ENCODE measurements around the gene TMEM205. TPM values are rescaled to one million over a fixed set of nuclear protein-coding genes. Genes with fewer than 3 reads are reported as not detected.
A peak's percentile ranks its signal among the peaks of the same experiment; 100 is the strongest.

The TMEM205 gene
- total RNA-seq, 5 donors from 2014 or later (not counting 1 experiment from before 2014, with no cell fraction given), result 15.6 to 32.9 (median 27.0) TPM

GRCh38 chr19:11378319-11379189, 32.5 kb upstream of the TMEM205 start:
- H3K4me1 Mint-ChIP-seq, result peaks cover 51 to 56% (median 55%) of the 10 kb centered on the region in 3 donors
- H3K4me3 Mint-ChIP-seq, result peak overlapping the region in 1 of 3 donors; percentile 28
- peaks cover 0 to 23% of the 10 kb centered on the region in 2 experiments for H3K27me3 ChIP-seq (replicated peaks in 1 of 2; ENCODE audit: control insufficient read depth in 2 of 2, extremely low read depth in 1 of 2, insufficient read depth in 2 of 2, low read length in 1 of 2)
- H3K9me3 Mint-ChIP-seq, result no peaks in the 10 kb centered on the region
- no peak overlapping the region for H3K27ac ChIP-seq (ENCODE audit: low read length)
- H3K27ac Mint-ChIP-seq, result no peak overlapping the region
- H3K36me3 Mint-ChIP-seq, result peaks cover 5% of the 10 kb centered on the region
- ChIA-PET POLR2A (no interaction called here), CTCF (interaction anchor here in 1 of 2 donors (0.6 kb wide), 1 partner anchor 27 kb away, joined by 3 read pairs; no protein-coding TSS in a partner anchor)
- DNase-seq (no peak), ATAC-seq (replicated peaks in 1 of 4) (no peak)
- H3K4me1 ChIP-seq (ENCODE audit: control insufficient read depth in 1 of 2, extremely low read depth in 1 of 2, insufficient read depth in 2 of 2, low read length in 2 of 2), result peaks cover 14 to 75% of the 10 kb centered on the region in 2 experiments
- peaks cover 0 to 14% of the 10 kb centered on the region in 2 donors for H3K36me3 ChIP-seq (ENCODE audit: control insufficient read depth in 2 of 2, extremely low read depth in 1 of 2, insufficient read depth in 1 of 2, low read length in 1 of 2)
- H3K4me3 ChIP-seq (ENCODE audit: control insufficient read depth in 1 of 2, extremely low read depth in 1 of 2, low read length in 1 of 2), result no peak overlapping the region
- 91% methylated on average over 6 of the region's 8 CpGs for WGBS (ENCODE audit: insufficient coverage)
- peaks cover 0 to 16% of the 10 kb centered on the region in 2 donors for H3K27me3 Mint-ChIP-seq
- no peaks in the 10 kb centered on the region for H3K9me3 ChIP-seq

GRCh38 chr19:11377756-11378155, 31.7 kb upstream of the TMEM205 start:
- Mint-ChIP-seq H3K9me3 (no peaks in the 10 kb centered on the region), H3K36me3 (peaks cover 5% of the 10 kb centered on the region), H3K27me3 (peaks cover 0 to 11% of the 10 kb centered on the region in 2 donors), H3K4me3 (no peak overlapping the region), H3K4me1 (peaks cover 48 to 55% (median 51%) of the 10 kb centered on the region in 3 donors), H3K27ac (peak overlapping the region in 1 of 2 donors; percentile 67)
- Histone ChIP-seq H3K27ac (ENCODE audit: low read length) (no peak overlapping the region), H3K4me3 (ENCODE audit: control insufficient read depth in 1 of 2, extremely low read depth in 1 of 2, low read length in 1 of 2) (no peak overlapping the region), H3K4me1 (ENCODE audit: control insufficient read depth in 1 of 2, extremely low read depth in 1 of 2, insufficient read depth in 2 of 2, low read length in 2 of 2) (peaks cover 14 to 69% of the 10 kb centered on the region in 2 experiments), H3K9me3 (no peaks in the 10 kb centered on the region), H3K36me3 (ENCODE audit: control insufficient read depth in 2 of 2, extremely low read depth in 1 of 2, insufficient read depth in 1 of 2, low read length in 1 of 2) (peaks cover 0 to 14% of the 10 kb centered on the region in 2 donors), H3K27me3 (replicated peaks in 1 of 2; ENCODE audit: control insufficient read depth in 2 of 2, extremely low read depth in 1 of 2, insufficient read depth in 2 of 2, low read length in 1 of 2) (peaks cover 0 to 15% of the 10 kb centered on the region in 2 experiments)
- CTCF ChIA-PET, result interaction anchor here in 1 of 2 donors (0.6 kb wide), 1 partner anchor 14 kb away, joined by 5 read pairs; no protein-coding TSS in a partner anchor
- no peak for DNase-seq
- POLR2A ChIA-PET, result no interaction called here
- ATAC-seq (replicated peaks in 1 of 4), result no peak
- 93% methylated on average over 3 of the region's 3 CpGs for WGBS (ENCODE audit: insufficient coverage)

DNA sequence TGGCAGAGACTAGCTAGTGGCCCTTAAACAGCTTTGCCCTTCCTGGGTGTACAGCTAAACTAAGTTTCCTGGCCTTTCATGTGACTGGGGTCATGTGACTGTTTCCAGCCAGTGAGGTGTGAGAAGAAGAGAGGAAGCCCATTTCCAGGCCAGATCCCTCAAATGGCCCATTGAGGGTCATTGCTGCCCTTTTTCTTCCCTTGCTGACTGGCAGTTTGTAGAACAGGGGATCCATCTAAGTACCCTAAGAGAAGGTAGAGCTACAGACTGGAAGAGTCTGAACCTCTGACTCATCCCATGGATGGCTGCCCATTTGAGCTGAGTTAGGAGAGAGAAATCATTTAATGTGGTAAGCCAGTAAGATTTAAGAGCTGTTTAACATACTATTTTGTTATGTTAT, 31.2 kb upstream of the TMEM205 start:
- peaks cover 0 to 10% of the 10 kb centered on the region in 2 experiments for H3K27me3 ChIP-seq (replicated peaks in 1 of 2; ENCODE audit: control insufficient read depth in 2 of 2, extremely low read depth in 1 of 2, insufficient read depth in 2 of 2, low read length in 1 of 2)
- H3K4me3 Mint-ChIP-seq, result peak overlapping the region in 2 of 3 donors; percentile 28 to 45
- no peak for DNase-seq
- H3K4me1 Mint-ChIP-seq, result peaks cover 44 to 53% (median 47%) of the 10 kb centered on the region in 3 donors
- H3K9me3 ChIP-seq, result no peaks in the 10 kb centered on the region
- ChIA-PET CTCF (interaction anchor here (0.6 to 0.7 kb wide), 3 partner anchors 14 to 104 kb away, joined by 5 to 6 read pairs (median 5); no protein-coding TSS in a partner anchor), POLR2A (interaction anchor here in 1 of 2 donors (0.6 to 0.8 kb wide), 2 partner anchors 95 to 711 kb away, joined by 4 to 7 read pairs; no protein-coding TSS in a partner anchor)
- H3K27ac ChIP-seq (ENCODE audit: low read length), result no peak overlapping the region
- peak overlapping the region; percentile 72 to 79 for H3K27ac Mint-ChIP-seq
- H3K9me3 Mint-ChIP-seq, result no peaks in the 10 kb centered on the region
- H3K36me3 ChIP-seq (ENCODE audit: control insufficient read depth in 2 of 2, extremely low read depth in 1 of 2, insufficient read depth in 1 of 2, low read length in 1 of 2), result peaks cover 0 to 14% of the 10 kb centered on the region in 2 donors
- ATAC-seq (replicated peaks in 1 of 4), result no peak
- peaks cover 0 to 8% of the 10 kb centered on the region in 2 donors for H3K27me3 Mint-ChIP-seq
- H3K36me3 Mint-ChIP-seq, result peaks cover 5% of the 10 kb centered on the region
- peaks cover 14 to 64% of the 10 kb centered on the region in 2 experiments for H3K4me1 ChIP-seq (ENCODE audit: control insufficient read depth in 1 of 2, extremely low read depth in 1 of 2, insufficient read depth in 2 of 2, low read length in 2 of 2)
- H3K4me3 ChIP-seq (ENCODE audit: control insufficient read depth in 1 of 2, extremely low read depth in 1 of 2, low read length in 1 of 2), result no peak overlapping the region

GRCh38 chr19:11375143-11375948, 29.3 kb upstream of the TMEM205 start:
- no peaks in the 10 kb centered on the region for H3K9me3 ChIP-seq
- WGBS (ENCODE audit: insufficient coverage), result 13% methylated on average over 17 of the region's 27 CpGs
- Mint-ChIP-seq H3K36me3 (peaks cover 13% of the 10 kb centered on the region), H3K27me3 (no peaks in the 10 kb centered on the region), H3K4me3 (no peak overlapping the region), H3K27ac (no peak overlapping the region), H3K9me3 (no peaks in the 10 kb centered on the region), H3K4me1 (peaks cover 28 to 38% (median 32%) of the 10 kb centered on the region in 3 donors)
- peak; percentile 58 to 87 (median 78) for DNase-seq
- H3K27me3 ChIP-seq (replicated peaks in 1 of 2; ENCODE audit: control insufficient read depth in 2 of 2, extremely low read depth in 1 of 2, insufficient read depth in 2 of 2, low read length in 1 of 2), result no peaks in the 10 kb centered on the region
- ChIA-PET CTCF (interaction anchor here (0.5 to 2.9 kb wide), 11 partner anchors 8 to 1751 kb away, joined by 3 to 24 read pairs (median 7); partner anchors contain the start of genes CCDC159 (in 1 of the 2), EPOR (in 1 of the 2), ODAD3 (in 1 of the 2) and PRKCSH (in 1 of the 2)), POLR2A (interaction anchor here (0.6 to 1.9 kb wide), 9 partner anchors 27 to 1291 kb away, joined by 3 to 5 read pairs (median 3); partner anchors contain the start of genes CCDC159 (in 2 of the 2), TMEM205 (in 2 of the 2), MAN2B1 (in 1 of the 2) and ODAD3 (in 1 of the 2))
- ATAC-seq (replicated peaks in 1 of 4), result peak; percentile 58 to 60 (median 58)
- H3K4me3 ChIP-seq (ENCODE audit: control insufficient read depth in 1 of 2, extremely low read depth in 1 of 2, low read length in 1 of 2), result peak overlapping the region; percentile 76 to 79
- H3K36me3 ChIP-seq (ENCODE audit: control insufficient read depth in 2 of 2, extremely low read depth in 1 of 2, insufficient read depth in 1 of 2, low read length in 1 of 2), result peaks cover 0 to 18% of the 10 kb centered on the region in 2 donors
- peaks cover 14 to 46% of the 10 kb centered on the region in 2 experiments for H3K4me1 ChIP-seq (ENCODE audit: control insufficient read depth in 1 of 2, extremely low read depth in 1 of 2, insufficient read depth in 2 of 2, low read length in 2 of 2)
- peak overlapping the region; percentile 95 for H3K27ac ChIP-seq (ENCODE audit: low read length)

DNA sequence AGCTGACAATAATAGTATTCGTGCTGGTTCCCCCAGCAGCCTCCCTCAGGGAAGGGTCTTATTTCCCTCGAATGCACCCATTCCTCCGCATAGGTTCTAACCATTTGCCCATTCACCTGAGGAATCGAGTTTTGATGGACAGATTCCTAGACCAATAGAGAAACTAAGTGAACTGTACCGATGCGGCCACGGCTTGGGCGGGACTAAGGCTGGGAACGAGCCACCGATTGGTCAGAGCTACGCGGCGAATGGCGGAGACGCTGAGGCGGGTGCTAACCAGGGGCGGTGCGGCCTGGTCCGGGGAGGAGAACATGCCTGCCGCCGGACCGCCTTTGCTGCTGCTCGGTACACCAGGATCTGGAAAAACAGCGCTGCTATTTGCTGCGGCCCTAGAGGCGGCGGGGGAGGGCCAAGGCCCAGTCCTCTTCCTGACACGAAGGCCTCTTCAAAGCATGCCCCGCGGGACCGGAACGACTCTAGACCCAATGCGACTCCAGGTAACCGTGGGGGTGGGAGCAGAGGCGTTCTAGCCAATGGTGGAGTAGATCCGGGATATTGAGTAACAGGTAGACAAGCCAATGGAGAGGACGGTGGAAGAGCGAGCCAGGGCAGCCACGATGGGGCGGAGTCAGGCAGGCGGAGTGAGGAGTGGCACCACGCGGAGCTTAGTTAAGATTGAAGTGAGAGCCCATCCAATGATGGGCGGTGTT, 28.5 kb upstream of the TMEM205 start, which contains the start of gene SWSAP1:
SWSAP1 (plus strand) TSS at position 234 of the 710 bp plus-strand sequence; CDS start at position 249, 15 bp downstream.
- WGBS (ENCODE audit: insufficient coverage), result under 1% methylated on average over 42 of the region's 44 CpGs
- Mint-ChIP-seq H3K27ac (no peak within 1 kb of the TSS), H3K9me3 (no peaks in the 10 kb centered on the region), H3K4me3 (no peak within 1 kb of the TSS), H3K4me1 (peaks cover 23 to 32% (median 26%) of the 10 kb centered on the region in 3 donors), H3K36me3 (peaks cover 14% of the 10 kb centered on the region), H3K27me3 (no peaks in the 10 kb centered on the region)
- peak within 1 kb of the TSS; percentile 95 for H3K27ac ChIP-seq (ENCODE audit: low read length)
- no peaks in the 10 kb centered on the region for H3K27me3 ChIP-seq (replicated peaks in 1 of 2; ENCODE audit: control insufficient read depth in 2 of 2, extremely low read depth in 1 of 2, insufficient read depth in 2 of 2, low read length in 1 of 2)
- H3K4me1 ChIP-seq (ENCODE audit: control insufficient read depth in 1 of 2, extremely low read depth in 1 of 2, insufficient read depth in 2 of 2, low read length in 2 of 2), result peaks cover 11 to 39% of the 10 kb centered on the region in 2 experiments
- peak within 1 kb of the TSS; percentile 76 to 79 for H3K4me3 ChIP-seq (ENCODE audit: control insufficient read depth in 1 of 2, extremely low read depth in 1 of 2, low read length in 1 of 2)
- ChIA-PET CTCF (interaction anchor here (0.5 to 2.9 kb wide), 10 partner anchors 9 to 1750 kb away, joined by 3 to 24 read pairs (median 7); partner anchors contain the start of genes CCDC159 (in 1 of the 2), EPOR (in 1 of the 2), ODAD3 (in 1 of the 2) and PRKCSH (in 1 of the 2)), POLR2A (interaction anchor here (0.6 to 1.9 kb wide), 7 partner anchors 27 to 895 kb away, joined by 3 to 5 read pairs (median 3); partner anchors contain the start of genes CCDC159 (in 2 of the 2), TMEM205 (in 2 of the 2), ODAD3 (in 1 of the 2) and PRKCSH (in 1 of the 2))
- ATAC-seq (replicated peaks in 1 of 4), result peak; percentile 89 to 91 (median 90)
- peaks cover 0 to 18% of the 10 kb centered on the region in 2 donors for H3K36me3 ChIP-seq (ENCODE audit: control insufficient read depth in 2 of 2, extremely low read depth in 1 of 2, insufficient read depth in 1 of 2, low read length in 1 of 2)
- no peaks in the 10 kb centered on the region for H3K9me3 ChIP-seq
- peak; percentile 94 to 99 (median 97) for DNase-seq
